HG03025 (cell line): Measurements from ENCODE around the gene HSD17B12.
"Not testable (repeated sequence)": the region's sequence is repeated elsewhere in the genome, so short reads cannot be mapped to it uniquely, and the experiment has no call there.

Experiments
- ATAC-seq: cut with Tn5 transposase; IDR thresholded peaks from one replicate; pipeline ENCODE4 v1.9.1; 2021; ENCODE audit warnings: mild to moderate bottlenecking, moderate library complexity; ENCODE audit not compliant: unreplicated experiment, low FRiP score

The HSD17B12 gene

DNA sequence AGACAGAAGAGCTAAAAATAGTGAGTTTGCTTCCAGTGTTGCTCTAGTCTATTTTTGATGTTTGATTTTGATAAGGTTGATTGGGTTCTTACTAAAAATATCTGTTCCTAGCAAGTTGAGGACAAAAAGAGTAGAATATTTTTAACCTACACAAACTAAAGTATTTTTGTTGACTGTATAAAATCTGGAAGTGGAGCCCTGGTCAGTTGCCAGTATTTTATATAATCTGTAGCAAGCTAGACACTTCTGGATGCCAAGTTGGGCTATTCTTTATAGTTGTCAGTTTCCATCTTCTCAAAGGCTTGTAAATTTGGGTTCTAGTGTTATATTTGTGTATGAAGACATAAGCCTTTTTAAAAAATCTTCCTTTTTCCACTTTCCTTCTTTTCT is 56.7 kb downstream of the HSD17B12 start:
- ATAC-seq = no peak

DNA sequence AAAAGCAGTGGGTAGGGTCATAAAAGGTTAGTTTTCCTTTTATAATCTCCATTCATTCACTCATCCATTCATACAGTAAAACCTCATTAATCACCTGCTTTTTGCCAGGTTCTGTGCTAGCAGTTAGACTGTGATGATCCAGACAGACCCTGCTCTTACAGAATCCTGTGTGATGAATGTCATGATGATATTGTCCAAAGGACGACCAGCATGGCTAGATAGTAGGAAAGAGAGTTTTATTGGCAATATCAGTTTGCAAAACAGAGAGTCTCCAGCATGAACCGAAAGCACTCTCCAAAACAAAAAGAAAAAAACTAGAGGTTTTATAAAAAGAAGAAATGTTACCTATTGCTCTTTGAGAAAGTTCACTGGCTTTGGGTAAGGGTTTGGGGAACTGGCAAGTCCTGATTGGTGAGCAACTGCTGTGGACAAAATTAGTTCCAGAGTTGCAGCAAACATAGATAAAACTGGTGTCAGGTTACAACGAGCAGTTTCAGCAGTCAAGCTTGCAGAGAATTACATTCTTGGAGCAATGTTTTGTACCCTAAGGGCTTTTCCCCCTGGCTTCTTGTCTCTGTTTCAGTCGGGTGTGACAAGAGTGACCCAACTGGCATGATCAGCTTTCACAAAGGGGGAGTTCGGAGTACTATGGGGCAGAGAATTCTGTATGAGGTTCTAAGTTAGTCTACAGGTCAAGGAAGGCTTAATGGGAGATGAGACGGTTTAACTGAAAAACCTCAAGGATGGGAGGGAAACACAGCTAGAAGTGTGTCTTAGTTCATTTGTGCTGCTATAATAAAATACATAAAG is 58.3 kb downstream of the HSD17B12 start:
- ATAC-seq = no peak

DNA sequence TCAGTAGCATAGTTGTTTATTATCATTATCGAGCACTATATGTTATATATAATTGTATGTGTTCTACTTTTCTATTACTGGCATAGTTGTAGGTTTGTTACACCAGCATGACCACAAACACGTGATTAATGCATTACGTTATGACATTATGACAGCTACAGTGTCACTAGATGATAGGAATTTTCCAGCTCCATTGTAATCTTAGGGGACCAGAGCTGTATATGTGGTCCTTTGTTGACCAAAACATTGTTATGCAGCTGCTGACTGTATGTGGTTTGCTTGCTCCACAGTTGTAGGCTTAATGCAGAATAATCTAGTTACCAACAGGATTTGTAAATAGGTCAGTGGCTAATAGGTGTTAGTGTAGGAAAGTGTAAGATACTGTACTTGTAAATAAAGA is 66.1 kb downstream of the HSD17B12 start:
- no peak for ATAC-seq

DNA sequence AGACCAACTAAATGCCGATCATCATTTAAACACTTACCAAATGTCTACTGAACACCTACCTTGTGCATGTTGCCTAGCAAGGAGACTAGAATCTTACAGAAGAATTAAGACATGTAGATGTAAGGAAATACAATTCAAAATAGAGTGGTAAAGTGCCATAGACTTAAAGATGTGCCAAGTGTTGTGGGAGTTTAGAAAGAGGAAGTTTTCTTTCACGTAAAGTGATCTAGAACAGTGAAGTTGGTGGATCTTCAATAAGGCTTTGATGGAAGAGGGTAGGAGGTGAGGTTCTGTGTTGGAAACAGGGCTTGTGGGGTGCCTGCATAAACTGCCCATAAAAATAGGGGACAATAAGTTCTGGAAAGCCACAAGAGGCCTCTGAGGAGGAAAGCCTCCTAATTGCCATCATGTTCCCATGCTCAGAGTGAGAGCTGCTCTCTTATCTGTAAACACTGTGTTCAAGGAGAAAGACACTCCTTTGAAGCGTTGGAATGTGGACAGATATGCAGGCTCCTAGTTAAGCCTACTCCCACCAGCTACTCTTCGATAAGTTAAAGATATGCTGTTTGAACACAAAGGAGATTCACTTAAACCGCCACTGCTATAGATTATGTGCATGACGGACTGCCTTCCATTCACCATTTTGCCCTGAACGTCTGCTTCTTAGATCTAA is 66.7 kb downstream of the HSD17B12 start:
- ATAC-seq = no peak

DNA sequence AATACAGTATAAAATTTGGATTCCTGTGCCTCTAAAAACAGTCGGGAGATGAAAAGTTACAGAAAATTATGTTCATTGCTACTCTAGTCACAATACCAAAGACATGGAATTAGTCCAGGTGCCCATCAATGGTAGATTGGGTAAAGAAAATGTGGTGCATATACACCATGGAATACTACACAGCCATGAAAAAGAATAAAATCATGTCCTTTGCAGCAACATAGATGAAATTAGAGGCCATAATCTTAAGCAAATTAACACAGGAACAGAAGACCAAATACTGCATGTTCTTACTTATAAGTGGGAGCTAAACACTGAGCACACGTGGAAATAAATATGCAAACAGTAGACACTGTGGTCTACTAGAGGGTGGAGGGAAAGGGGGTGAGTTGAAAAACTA is 67.6 kb downstream of the HSD17B12 start:
- ATAC-seq = no peak

DNA sequence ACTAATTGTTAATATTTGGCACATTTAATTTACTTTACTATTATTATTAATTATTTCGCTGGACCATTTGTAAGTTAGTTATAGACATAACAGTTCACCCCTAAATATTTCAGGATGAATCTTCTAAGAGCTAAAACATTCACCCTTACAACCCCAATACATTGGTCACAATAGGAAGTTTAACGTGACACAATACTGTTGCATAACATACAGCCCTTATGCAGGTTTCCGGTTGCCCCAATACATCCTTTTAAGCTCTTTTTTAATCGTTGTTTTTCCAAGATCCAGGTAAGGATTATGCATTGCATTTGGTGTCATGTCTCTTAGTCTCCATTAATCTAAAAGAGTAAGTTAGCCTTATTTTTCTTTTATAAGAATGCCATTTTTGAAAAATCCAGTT is 71.2 kb downstream of the HSD17B12 start:
- no peak for ATAC-seq

DNA sequence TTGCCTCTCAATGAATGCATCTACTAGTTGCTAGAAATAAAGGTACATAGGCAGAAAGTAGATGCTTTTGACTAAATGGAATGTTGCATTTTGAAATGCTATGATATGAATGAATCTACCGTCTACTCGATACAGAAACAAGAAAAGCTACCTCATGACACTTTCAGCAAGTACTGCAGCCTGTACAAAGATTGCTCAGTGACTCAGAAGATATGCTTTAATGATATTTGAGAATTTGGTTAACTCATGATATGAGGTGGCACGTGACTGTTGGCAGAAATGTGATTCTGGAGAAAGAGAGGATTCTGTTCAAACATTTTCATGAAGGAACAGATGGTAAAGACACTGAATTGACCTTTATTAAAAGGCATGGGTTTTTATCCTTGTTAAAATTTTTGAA is 76.0 kb downstream of the HSD17B12 start:
- ATAC-seq = no peak

DNA sequence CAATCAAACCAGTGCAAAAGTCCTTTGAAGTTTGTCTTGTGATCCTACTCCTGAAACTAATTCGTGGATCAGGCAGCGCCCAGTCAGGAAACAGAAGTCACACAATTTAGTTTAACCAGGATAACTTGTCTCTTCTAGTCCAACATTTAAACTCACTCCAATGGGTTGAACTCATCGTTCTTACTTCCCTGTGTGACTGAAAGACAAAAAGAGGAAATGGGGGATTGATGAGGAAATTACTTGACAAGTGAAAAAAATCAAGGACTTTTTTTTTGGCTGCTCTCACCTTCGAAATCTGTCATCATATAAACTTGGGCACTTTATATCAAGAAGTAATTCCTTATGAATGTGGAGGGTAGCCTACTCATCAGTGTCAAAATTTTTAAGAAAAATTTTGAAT is 78.4 kb downstream of the HSD17B12 start:
- ATAC-seq = no peak

DNA sequence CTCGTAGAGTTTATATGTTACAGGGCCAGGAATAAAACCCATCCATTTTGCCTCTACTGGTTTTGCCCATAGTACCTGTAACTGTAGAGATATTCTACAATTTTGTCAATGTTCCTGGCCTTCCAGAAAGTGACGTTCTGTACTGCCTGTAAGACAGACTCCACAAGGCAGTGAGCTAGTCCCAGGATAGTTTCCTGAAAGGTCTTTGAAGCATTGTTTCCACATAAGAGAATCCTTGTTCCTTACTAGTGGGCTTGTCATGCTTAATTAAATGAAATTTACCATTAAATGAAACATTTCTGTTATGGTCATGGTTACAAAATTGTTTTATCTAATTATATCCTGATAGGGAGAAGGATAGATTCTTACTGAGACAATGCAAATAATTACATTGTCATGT is 80.4 kb downstream of the HSD17B12 start:
- ATAC-seq = no peak

DNA sequence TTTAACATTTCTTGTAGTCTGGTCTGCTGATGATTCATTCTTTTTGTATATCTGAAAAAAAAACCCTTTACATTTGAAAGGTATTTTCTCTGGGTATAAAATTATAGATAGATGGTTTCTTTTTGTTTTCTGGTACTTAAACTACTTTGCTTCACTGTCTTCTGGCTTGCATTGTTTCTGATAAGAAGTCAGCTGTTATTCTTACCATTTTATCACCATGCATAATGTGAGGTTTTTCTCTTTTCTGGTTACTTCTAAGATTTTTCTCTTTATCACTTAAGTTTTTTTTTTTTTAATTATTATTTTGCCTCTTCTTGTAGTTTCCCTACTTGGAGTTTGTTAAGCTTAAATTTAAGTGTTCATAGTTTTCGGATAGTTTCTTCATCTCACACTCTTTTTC is 84.7 kb downstream of the HSD17B12 start:
- no peak for ATAC-seq

DNA sequence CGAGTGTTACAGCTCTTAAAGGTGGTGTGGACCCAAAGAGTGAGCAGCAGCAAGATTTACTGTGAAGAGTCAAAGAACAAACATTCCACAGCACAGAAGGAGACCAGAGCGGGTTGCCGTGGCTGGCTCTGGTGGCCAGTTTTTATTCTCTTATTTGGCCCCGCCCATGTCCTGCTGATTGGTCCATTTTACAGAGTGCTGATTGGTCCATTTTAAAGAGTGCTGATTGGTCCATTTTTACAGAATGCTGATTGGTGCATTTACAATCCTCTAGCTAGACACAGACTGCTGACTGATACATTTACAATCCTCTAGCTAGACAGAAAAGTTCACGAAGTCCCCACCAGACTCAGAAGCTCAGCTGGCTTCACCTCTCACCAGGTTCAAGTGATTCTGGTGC is 88.1 kb downstream of the HSD17B12 start:
- not testable (repeated sequence) for ATAC-seq

DNA sequence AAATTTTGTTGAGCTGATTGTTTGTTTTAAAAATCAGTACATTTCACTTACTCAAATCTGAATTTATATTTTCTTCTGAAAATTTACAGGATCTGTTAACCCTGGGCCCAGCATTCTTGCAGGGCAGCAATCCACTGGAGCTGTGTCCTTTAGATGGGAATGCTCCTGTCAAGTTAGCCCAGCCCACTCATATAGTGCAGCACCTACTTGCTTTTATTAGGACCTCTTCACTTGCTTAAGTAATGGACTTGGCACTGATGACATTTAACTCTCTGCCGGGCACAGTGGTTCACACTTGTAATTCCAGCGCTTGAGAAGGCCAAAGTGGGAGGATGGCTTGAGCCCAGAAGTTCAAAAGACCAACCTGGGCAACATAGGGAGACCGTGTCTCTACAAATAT is 89.6 kb downstream of the HSD17B12 start:
- no peak for ATAC-seq

DNA sequence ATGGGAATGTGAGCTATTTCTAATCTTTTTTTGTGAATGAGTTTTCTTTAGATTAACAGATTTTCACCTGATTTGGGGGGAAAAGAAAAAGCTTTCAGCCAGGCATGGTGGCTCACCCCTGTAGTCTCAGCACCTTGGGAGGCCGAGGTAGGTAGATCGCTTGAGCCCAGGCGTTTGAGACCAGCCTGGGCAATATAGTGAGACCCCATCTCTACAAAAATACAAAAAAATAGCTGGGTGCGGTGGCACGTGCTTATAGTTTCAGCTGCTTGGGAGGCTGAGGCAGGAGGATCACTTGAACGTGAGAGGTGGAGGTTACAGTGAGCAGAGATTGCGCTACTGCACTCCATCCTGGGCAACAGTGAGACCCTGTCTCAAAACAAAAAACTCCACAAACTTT is 92.2 kb downstream of the HSD17B12 start:
- ATAC-seq = no peak

DNA sequence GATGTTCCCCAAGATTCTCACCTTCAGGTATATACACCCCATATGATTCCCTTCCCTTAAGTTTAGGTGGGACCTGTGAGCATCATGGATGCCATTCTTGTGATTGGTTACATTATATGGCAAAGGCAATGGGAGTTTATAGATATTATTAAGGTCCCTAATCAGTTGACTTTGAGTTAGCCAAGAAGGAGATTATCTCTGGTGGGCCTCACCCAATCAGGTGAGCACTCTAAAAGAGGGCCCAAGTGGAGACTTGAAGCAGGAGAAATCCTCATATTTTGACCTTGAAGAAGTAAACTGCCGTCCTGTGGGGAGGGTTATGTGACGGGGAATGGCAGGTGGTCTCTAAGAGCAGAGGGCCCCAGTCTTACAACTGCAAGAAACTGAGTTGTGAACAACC is 94.2 kb downstream of the HSD17B12 start:
- ATAC-seq = no peak

DNA sequence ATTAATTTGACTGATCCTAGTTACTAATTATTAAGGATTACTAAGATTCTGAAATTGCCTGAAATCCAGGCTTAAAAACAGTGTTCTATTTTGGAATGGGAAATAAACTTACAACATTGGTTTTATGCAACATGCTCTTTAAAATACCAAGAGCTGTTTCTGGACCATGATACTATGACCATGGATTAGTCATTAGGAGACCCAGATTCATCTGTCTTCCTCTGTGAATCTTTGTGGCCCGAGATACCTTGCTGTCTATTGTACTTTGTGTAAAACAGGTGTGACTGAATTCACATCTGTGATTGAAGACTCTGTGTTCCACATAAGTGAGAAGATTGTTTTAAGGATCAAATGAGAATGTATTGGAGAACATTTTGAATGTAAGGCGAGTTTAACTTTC is 98.8 kb downstream of the HSD17B12 start:
- ATAC-seq = no peak

DNA sequence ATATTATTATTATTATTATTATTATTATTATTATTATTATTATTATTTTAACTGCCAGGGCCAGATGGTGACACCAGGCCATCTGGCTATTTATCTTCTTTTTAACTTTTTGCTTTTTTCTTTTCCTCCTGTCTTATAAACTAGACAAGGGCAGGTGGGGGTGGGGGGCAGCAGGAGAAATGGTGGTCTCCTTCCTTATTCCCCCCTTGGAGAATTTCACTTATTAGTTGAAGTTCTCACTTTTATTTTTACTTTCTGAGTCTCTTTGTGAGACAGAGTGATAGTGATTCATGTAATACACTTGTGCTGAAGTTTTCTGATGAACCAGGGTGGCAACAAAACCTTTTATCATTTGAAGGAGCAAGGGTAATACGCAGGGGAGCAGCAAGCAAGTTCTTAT is 103.8 kb downstream of the HSD17B12 start:
- no peak for ATAC-seq

DNA sequence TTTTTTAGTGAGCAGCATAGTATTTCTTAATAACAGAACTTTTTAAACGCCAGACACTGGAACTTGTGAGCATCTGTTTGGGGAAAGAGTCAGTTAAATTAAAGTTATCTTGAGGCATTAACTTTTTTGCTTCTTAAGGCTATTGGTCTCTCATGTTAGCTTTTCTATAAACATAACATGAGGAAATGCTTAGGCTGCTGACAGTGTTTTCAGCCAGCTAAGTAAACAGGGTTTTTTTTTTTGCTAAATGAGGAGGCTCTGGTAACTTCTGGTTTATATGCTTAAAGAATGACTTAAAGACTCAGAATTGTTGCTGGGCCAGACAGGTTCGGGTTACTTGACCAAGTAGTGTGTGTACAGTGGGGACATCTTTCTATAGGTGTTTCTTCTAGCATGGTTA is 104.3 kb downstream of the HSD17B12 start:
- ATAC-seq = no peak

DNA sequence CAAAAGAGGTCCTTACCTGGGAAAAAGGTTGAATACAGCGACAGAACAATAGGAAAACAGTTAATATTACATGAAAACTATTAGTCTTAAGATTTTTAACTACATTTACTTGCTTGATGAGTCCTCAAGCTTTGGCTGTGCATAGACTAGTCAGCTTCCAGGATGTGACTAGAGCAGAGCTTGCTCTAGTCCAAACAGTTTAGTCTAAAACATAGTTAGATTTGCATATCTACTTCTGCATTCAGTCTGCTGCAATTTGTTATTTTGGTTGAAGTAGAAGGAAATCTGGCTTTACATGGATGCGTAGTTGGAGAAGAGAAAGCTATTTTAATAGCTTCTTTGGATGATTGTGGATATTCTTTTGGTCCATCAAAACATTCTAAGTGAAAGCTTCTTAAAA is 104.8 kb downstream of the HSD17B12 start:
- ATAC-seq = no peak

DNA sequence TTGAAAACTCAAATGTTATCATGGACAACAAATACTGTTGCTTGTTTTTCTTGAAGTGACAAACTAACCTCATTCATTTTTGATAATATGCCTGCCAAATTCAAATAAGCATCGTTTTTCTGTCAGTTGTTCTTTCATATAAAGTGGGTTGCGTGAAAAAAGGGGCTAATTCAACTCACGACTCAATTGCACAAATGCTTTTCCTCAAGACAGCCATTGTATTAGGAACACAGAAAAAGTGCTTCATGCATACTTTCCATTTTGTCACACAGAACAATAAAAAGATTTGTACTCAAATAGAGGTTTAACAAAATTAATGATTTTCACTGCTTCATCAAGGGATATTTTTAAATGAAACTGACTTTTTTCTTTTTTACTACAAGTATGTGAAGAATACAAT is 105.5 kb downstream of the HSD17B12 start:
- ATAC-seq = no peak

DNA sequence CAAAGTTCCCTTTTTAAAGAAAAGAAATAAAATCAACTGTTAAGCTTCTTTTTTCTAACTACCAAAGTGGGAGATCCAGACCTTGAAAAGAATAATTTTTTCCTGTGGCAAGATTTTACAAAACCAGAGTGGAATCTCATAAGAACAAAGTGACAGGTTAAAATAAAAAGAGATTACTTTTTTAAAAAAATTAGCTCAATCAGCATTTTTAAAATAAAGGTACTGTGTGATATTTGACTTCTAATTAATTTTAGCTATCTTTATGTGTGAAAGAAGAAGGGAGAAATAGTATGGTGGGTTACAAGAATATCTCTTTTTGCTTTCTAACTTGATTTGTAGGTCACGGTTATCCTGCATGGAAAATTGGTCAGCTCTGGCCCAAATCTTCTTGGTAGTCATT is 107.3 kb downstream of the HSD17B12 start:
- ATAC-seq = no peak

DNA sequence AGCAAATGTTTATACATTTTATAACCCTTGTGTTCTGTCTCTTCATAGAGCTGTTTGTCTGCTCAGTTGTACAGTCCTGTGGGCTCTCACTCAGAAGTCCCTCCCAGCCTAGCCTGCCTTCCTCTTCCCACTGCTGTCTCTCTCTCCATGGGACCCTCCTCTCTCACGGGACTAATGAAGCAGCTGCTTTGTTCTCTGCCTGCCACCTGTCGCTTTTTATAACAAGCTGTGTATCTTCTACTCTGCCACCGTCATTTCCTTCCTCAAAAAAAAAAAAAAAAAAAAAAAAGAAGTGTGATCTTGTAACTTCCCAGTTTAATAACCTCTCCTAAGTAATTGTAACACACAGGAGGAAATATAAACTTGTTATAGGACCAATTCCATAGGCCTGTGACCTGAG is 107.9 kb downstream of the HSD17B12 start:
- ATAC-seq = no peak

DNA sequence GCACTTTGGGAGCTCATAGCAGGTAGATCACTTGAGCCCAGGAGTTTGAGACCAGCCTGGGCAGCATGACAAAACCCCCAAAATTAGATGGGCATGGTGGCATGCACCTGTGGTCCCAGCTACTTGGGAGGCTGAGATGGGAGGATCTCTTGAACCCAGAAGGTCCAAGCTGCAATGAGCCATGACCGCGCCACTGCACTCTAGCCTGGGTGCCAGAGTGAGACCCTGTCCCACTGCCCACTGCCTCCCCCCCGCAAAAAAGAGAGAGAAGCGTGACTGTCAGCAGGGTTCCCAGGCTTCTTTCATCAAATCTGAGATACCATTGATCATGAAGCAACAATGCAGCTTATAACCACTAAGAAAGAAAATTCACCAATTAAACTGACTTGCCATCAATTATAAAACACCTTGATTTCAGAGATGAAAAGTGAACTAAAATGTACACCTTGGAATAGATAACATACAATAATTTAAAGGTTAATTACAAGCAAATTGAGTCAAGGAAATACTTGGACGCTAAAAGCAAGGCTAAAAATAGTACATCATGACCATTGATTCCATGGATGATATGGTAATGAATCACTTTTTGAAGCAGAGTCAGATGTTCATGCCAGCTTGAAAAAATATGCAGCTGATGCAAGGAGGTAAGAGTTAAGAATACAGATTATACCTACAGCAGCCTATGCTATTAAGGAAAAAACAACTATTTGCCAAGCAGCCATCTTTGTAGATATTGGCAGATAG is 109.3 kb downstream of the HSD17B12 start:
- ATAC-seq = no peak
